Measurements from ENCODE around the gene SORBS1. TPM values are rescaled to one million over a fixed set of nuclear protein-coding genes. Genes with fewer than 3 reads are reported as not detected.

Gene SORBS1
- total and polyA plus RNA-seq, 2 of the 13 experiments (the other 11 are each of a cell fraction or from before 2014, with no cell fraction given), result 16.8 to 39.8 TPM

DNA sequence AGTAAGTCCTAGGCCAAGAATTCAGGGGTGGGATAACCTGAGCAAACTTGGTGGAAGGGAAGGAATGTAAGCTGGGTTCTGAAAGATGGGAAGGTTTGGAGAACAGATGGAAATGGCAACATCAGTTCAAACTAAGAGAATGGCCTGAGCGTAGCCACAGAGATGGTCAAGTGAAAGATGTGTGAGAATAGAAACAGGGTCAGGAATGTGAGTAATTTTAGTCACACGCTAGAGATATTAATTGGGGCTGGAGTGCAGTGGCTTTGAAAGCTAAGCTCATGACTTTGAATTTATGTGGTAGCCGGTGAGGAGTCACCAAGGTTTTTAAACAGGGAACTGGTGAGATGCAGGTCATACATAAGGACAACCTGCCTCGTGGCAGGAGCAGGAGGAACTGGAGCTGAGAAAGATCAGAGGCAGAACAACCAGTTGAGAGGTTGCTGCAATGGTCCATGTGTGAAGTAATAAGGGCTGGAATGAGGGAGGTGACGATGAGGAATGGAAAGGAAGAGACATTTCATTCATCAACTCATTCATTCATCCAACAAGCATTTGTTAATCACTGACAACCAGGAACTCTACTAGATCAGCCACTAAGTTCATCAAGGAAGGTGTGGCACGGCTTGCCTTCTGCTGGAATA, 12.9 kb upstream of the SORBS1 start:
- intact Hi-C loops (cut with micrococcal nuclease; ENCODE audit: unreplicated experiment), result no loop called here
- Histone ChIP-seq H3K4me2 (ENCODE audit: low read depth, low read length) (no peak overlapping the region), H3K36me3 (replicated peaks in 1 of 2; ENCODE audit: control insufficient read depth in 1 of 2, insufficient read depth in 2 of 2, low read length in 2 of 2) (no peaks in the 10 kb centered on the region), H3K27me3 (ENCODE audit: control insufficient read depth in 1 of 2, insufficient read depth in 2 of 2, low read length in 2 of 2) (peaks cover 3 to 26% of the 10 kb centered on the region in 2 experiments; a peak in 4 of 5 replicates), H3K79me2 (ENCODE audit: insufficient read depth, low read length) (no peaks in the 10 kb centered on the region), H2AFZ (ENCODE audit: low read length) (no peak overlapping the region), H3K4me1 (ENCODE audit: insufficient read depth, low read length) (no peaks in the 10 kb centered on the region), H3K4me3 (replicated peaks in 1 of 3; ENCODE audit: insufficient read depth in 1 of 3, low read depth in 2 of 3, low read length in 3 of 3) (no peak overlapping the region), H3K27ac (ENCODE audit: extremely low read length, insufficient read depth, low read length) (no peak overlapping the region), H3K9ac (ENCODE audit: insufficient read depth, low read depth, low read length) (no peak overlapping the region), H3K9me3 (ENCODE audit: low read length) (no peaks in the 10 kb centered on the region), H4K20me1 (ENCODE audit: insufficient read depth, low read length) (no peaks in the 10 kb centered on the region)
- in situ Hi-C loops (cut with HindIII; ENCODE audit: extremely low pct_ligation_motif_present, low pct_unique_long_range_greater_than_20kb), result loop anchor here (25.0 kb wide), 1 partner anchor 137 kb away; no protein-coding TSS in a partner anchor
- ATAC-seq (no peak), FAIRE-seq (no peak), DNase-seq (ENCODE audit: low spot score) (no peak)
- ChIA-PET POLR2A (no interaction called here), CTCF (ENCODE audit: low intra/inter-chr PET ratio, low total read pairs) (no interaction called here)
- 56% methylated on average over 6 of the region's 6 CpGs for WGBS (ENCODE audit: low lambda C conversion rate)
- TF ChIP-seq NFIC (IDR thresholded peaks at IDR 0.05; ENCODE audit: low read length) (no peak), ZNF205 (CRISPR knock-in tag; IDR thresholded peaks at IDR 0.05) (no peak), RBFOX2 (IDR thresholded peaks at IDR 0.05; ENCODE audit: low read depth, low read length) (no peak), ZNF570 (CRISPR knock-in tag; IDR thresholded peaks at IDR 0.05; ENCODE audit: borderline replicate concordance) (no peak), GATA4 (IDR thresholded peaks at IDR 0.05; ENCODE audit: borderline replicate concordance, low read depth) (no peak), ZNF251 (CRISPR knock-in tag; IDR thresholded peaks at IDR 0.05) (no peak), ZNF629 (CRISPR knock-in tag; conservative IDR thresholded peaks at IDR 0.05) (no peak), RAD21 (CRISPR knock-in tag; IDR thresholded peaks at IDR 0.05) (no peak), KAT2B (IDR thresholded peaks at IDR 0.05; ENCODE audit: borderline replicate concordance, low read depth, low read length) (no peak)
- TF ChIP-seq, protein P1, sequence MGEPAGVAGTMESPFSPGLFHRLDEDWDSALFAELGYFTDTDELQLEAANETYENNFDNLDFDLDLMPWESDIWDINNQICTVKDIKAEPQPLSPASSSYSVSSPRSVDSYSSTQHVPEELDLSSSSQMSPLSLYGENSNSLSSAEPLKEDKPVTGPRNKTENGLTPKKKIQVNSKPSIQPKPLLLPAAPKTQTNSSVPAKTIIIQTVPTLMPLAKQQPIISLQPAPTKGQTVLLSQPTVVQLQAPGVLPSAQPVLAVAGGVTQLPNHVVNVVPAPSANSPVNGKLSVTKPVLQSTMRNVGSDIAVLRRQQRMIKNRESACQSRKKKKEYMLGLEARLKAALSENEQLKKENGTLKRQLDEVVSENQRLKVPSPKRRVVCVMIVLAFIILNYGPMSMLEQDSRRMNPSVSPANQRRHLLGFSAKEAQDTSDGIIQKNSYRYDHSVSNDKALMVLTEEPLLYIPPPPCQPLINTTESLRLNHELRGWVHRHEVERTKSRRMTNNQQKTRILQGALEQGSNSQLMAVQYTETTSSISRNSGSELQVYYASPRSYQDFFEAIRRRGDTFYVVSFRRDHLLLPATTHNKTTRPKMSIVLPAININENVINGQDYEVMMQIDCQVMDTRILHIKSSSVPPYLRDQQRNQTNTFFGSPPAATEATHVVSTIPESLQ (CRISPR knock-in tag; conservative IDR thresholded peaks at IDR 0.05), result no peak
- TF ChIP-seq, protein P2, sequence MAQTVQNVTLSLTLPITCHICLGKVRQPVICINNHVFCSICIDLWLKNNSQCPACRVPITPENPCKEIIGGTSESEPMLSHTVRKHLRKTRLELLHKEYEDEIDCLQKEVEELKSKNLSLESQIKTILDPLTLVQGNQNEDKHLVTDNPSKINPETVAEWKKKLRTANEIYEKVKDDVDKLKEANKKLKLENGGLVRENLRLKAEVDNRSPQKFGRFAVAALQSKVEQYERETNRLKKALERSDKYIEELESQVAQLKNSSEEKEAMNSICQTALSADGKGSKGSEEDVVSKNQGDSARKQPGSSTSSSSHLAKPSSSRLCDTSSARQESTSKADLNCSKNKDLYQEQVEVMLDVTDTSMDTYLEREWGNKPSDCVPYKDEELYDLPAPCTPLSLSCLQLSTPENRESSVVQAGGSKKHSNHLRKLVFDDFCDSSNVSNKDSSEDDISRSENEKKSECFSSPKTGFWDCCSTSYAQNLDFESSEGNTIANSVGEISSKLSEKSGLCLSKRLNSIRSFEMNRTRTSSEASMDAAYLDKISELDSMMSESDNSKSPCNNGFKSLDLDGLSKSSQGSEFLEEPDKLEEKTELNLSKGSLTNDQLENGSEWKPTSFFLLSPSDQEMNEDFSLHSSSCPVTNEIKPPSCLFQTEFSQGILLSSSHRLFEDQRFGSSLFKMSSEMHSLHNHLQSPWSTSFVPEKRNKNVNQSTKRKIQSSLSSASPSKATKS (CRISPR knock-in tag; IDR thresholded peaks at IDR 0.05), result no peak
- TF ChIP-seq, protein P3, sequence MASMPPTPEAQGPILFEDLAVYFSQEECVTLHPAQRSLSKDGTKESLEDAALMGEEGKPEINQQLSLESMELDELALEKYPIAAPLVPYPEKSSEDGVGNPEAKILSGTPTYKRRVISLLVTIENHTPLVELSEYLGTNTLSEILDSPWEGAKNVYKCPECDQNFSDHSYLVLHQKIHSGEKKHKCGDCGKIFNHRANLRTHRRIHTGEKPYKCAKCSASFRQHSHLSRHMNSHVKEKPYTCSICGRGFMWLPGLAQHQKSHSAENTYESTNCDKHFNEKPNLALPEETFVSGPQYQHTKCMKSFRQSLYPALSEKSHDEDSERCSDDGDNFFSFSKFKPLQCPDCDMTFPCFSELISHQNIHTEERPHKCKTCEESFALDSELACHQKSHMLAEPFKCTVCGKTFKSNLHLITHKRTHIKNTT (CRISPR knock-in tag; IDR thresholded peaks at IDR 0.05), result no peak
- TF ChIP-seq, protein P4, sequence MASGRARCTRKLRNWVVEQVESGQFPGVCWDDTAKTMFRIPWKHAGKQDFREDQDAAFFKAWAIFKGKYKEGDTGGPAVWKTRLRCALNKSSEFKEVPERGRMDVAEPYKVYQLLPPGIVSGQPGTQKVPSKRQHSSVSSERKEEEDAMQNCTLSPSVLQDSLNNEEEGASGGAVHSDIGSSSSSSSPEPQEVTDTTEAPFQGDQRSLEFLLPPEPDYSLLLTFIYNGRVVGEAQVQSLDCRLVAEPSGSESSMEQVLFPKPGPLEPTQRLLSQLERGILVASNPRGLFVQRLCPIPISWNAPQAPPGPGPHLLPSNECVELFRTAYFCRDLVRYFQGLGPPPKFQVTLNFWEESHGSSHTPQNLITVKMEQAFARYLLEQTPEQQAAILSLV (CRISPR knock-in tag; IDR thresholded peaks at IDR 0.05; ENCODE audit: borderline replicate concordance), result no peak
- no TSS peak for BruUV-seq (replicated peaks)
